Astrocyte (in vitro differentiated cells and primary cell): Measurements from ENCODE around the gene COPB1.

Experiments used
- CTCF ChIP-seq: IDR thresholded peaks from 2 replicates; pipeline ENCODE4 v1.5.1; 2011; ENCODE audit warnings: low read depth, mild to moderate bottlenecking, inconsistent platforms, low read length, moderate library complexity; ENCODE audit not compliant: insufficient read depth
- EZH2 ChIP-seq: IDR thresholded peaks from 2 replicates; pipeline ENCODE4 v1.6.1; 2012; ENCODE audit warnings: mild to moderate bottlenecking, low read length, inconsistent platforms; ENCODE audit not compliant: insufficient read depth

- TF ChIP-seq EZH2: no peak
- TF ChIP-seq CTCF: no peak
Observed at GRCh38 chr11:14541192-14541947, 41.8 kb upstream of the COPB1 start.
